A549 (cell line): ENCODE data around the gene DBF4B. TPM values are rescaled to one million over a fixed set of nuclear protein-coding genes. Genes with fewer than 3 reads are reported as not detected.
"Not testable (repeated sequence)": the region's sequence is repeated elsewhere in the genome, so short reads cannot be mapped to it uniquely, and the experiment has no call there.

Source experiments
- ATAC-seq, 2 experiments: fragments of 200-7000 bp in 1 of 2; fragments of >200 bp in 1 of 2; cut with Nextera tagmentation in 1 of 2; cut with Tn5 transposase in 1 of 2; 3 replicates each; pipeline versions ENCODE4 v1.8.0 to v1.9.1; 2018 to 2020; ENCODE audit warnings: mild to moderate bottlenecking in 1 of 2, moderate library complexity in 1 of 2
- CTCF ChIA-PET: fragments of 300-600 bp; sonication (Branson Sonifier 250); formaldehyde crosslinking; extraction: SDS; loops from one replicate; lab custom pipeline; 2021; ENCODE audit warnings: antibody characterized with exemption, inconsistent platforms; lab: Yijun Ruan, JAX
- POLR2A ChIA-PET: fragments of 350-600 bp; formaldehyde crosslinking; extraction: SDS; loops from one replicate; lab custom pipeline; 2021; ENCODE audit warnings: antibody characterized with exemption, inconsistent platforms; lab: Yijun Ruan, JAX
- DNase-seq, 2 experiments: peaks; one replicate each; pipeline versions ENCODE4 v3.0.0 to v3.0.0-alpha.2; 2011 to 2016; ENCODE audit warnings: low read depth in 1 of 2, low spot score in 1 of 2
- FAIRE-seq: peaks from 2 replicates; lab custom pipeline; 2011; peaks lifted over from hg19 to GRCh38; lab: Jason Lieb, UNC
- H3K27ac ChIP-seq, 2 experiments: fragments of >200 bp; sonication (Bioruptor Twin); formaldehyde crosslinking; 3 replicates each; pipeline ENCODE4 v1.5.1; 2016 to 2017
- H3K4me1 ChIP-seq: fragments of >200 bp; sonication (Bioruptor Twin); formaldehyde crosslinking; 3 replicates; pipeline ENCODE4 v1.6.1; 2016
- H3K4me2 ChIP-seq: fragments of >200 bp; sonication (Bioruptor Twin); formaldehyde crosslinking; 3 replicates; pipeline ENCODE4 v1.6.1; 2016
- H3K4me3 ChIP-seq: fragments of >200 bp; sonication (Bioruptor Twin); formaldehyde crosslinking; 3 replicates; pipeline ENCODE4 v1.5.1; 2016
- H3K9me3 ChIP-seq: fragments of >200 bp; sonication (Bioruptor Twin); formaldehyde crosslinking; 3 replicates; pipeline ENCODE4 v1.6.1; 2016
- CBX2 ChIP-seq: fragments of 200-600 bp; sonication (generic); IDR thresholded peaks from 2 replicates; pipeline ENCODE4 v1.6.1; 2016; ENCODE audit warnings: low read depth, mild to moderate bottlenecking, borderline replicate concordance
- CHD2 ChIP-seq: fragments of 150-350 bp; IDR thresholded peaks from 2 replicates; pipeline ENCODE4 v1.6.1; 2014; ENCODE audit warnings: low read length; ENCODE audit not compliant: partially characterized antibody
- FOXS1 ChIP-seq: fragments of 250-450 bp; sonication (Bioruptor Pico); IDR thresholded peaks from 2 replicates; pipeline ENCODE4 v1.5.0; 2020; ENCODE audit warnings: mild to moderate bottlenecking, moderate library complexity
- GATA3 ChIP-seq: IDR thresholded peaks from 2 replicates; pipeline ENCODE4 v1.6.1; 2012; ENCODE audit warnings: borderline replicate concordance
- HDAC2 ChIP-seq: fragments of 200-600 bp; sonication (generic); IDR thresholded peaks from 2 replicates; pipeline ENCODE4 v1.6.1; 2016
- HOXB5 ChIP-seq: fragments of 250-450 bp; sonication (Bioruptor Pico); IDR thresholded peaks from 2 replicates; pipeline ENCODE4 v1.5.0; 2020; ENCODE audit warnings: mild to moderate bottlenecking, moderate library complexity
- JUNB ChIP-seq: fragments of >200 bp; sonication (Bioruptor Twin); formaldehyde crosslinking; IDR thresholded peaks from 2 replicates; pipeline ENCODE4 v1.6.1; 2016
- RAD21 ChIP-seq, 2 experiments: fragments of >200 bp in 1 of 2; sonication (Bioruptor Twin) in 1 of 2; formaldehyde crosslinking in 1 of 2; IDR thresholded peaks in 1 of 2; conservative IDR thresholded peaks in 1 of 2; 2 replicates in 1 of 2; 3 replicates in 1 of 2; pipeline ENCODE4 v1.6.1; 2012 to 2018; ENCODE audit warnings: inconsistent platforms in 1 of 2
- RARB ChIP-seq: fragments of 250-450 bp; sonication (Bioruptor Pico); IDR thresholded peaks from 2 replicates; pipeline ENCODE4 v1.8.0; 2021; ENCODE audit warnings: mild to moderate bottlenecking, moderate library complexity
- RFX5 ChIP-seq: fragments of 450-650 bp; IDR thresholded peaks from 2 replicates; pipeline ENCODE4 v1.7.1; 2014; ENCODE audit warnings: antibody characterized with exemption, mild to moderate bottlenecking, moderate library complexity
- SMC3 ChIP-seq: fragments of >200 bp; sonication (Bioruptor Twin); formaldehyde crosslinking; IDR thresholded peaks from 3 replicates; pipeline ENCODE4 v1.6.1; 2018; ENCODE audit warnings: inconsistent platforms
- TFCP2L1 ChIP-seq: fragments of 250-450 bp; sonication (Bioruptor Pico); IDR thresholded peaks from 2 replicates; pipeline ENCODE4 v1.5.0; 2021; ENCODE audit warnings: mild to moderate bottlenecking
- ZC3H11A ChIP-seq: fragments of 450-650 bp; IDR thresholded peaks from 2 replicates; pipeline ENCODE4 v1.6.1; 2014; ENCODE audit warnings: antibody characterized with exemption, mild to moderate bottlenecking
- ZFP36 ChIP-seq: fragments of 450-650 bp; IDR thresholded peaks from 2 replicates; pipeline ENCODE4 v1.6.1; 2014; ENCODE audit warnings: borderline replicate concordance; ENCODE audit not compliant: partially characterized antibody
- WGBS: methylation state at CpG from one replicate; pipeline ENCODE4 v1.1.6; 2017; ENCODE audit errors: missing lambda C conversion rate; 5-methylcytosine and 5-hydroxymethylcytosine counted together
- polyA plus RNA-seq, 4 experiments: library from polyadenylated mRNA; depleted of rRNA in 3 of 4; stranded (reverse); fragments of >200 nt; fragmentation: RNase III in 1 of 4; extraction: RNeasy Plus Mini Kit Qiagen cat#74134 plus additional on column Dnase treatment in 1 of 4; gene quantifications; 2 replicates in 3 of 4; 3 replicates in 1 of 4; pipeline ENCODE4 v1.2.3, GENCODE V29; 2011 to 2017
- TF ChIP-seq, protein P1 (sequence below): fragments of >200 bp; sonication (Bioruptor Twin); formaldehyde crosslinking; IDR thresholded peaks from 3 replicates; pipeline ENCODE4 v1.6.1; 2016
- TF ChIP-seq, protein P2 (sequence below): IDR thresholded peaks from 2 replicates; pipeline ENCODE4 v1.6.1; 2012
- TF ChIP-seq, protein P3 (sequence below): IDR thresholded peaks from 2 replicates; pipeline ENCODE4 v1.6.1; 2012
- TF ChIP-seq, protein P4 (sequence below): fragments of >200 bp; sonication (Bioruptor Twin); formaldehyde crosslinking; IDR thresholded peaks from 3 replicates; pipeline ENCODE4 v1.5.1; 2016

DBF4B gene
- polyA plus RNA-seq, 2 of the 4 experiments (the other 2 are of a cell fraction) = 16.9 to 32.3 TPM

DNA sequence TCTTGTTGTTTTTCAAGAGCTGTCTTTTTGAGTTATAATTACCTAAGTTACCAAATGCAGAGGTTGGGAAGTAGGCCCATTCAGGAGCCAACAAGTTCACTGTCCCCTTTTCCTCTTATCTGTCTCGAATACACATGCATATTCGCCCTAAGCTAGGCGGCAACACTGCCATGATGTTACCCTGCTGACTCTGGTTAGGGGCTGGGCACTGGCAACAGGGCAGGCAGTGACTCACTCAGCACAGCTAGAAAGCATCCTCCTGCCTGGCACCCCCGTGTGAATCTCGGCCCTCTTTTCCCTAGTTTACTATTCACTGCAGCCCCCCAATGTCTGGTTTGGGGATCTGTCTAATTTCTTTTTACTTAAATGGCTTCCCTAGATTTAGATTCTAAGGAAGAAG is 13.8 kb downstream of the DBF4B start:
- no peaks in the 10 kb centered on the region for H3K9me3 ChIP-seq
- ChIA-PET POLR2A (no interaction called here), CTCF (interaction anchor here (0.6 to 1.8 kb wide), 3 partner anchors 15 to 113 kb away, joined by 3 to 4 read pairs (median 4); no protein-coding TSS in a partner anchor)
- 0 out of 6 replicates have a peak, but pooled peaks of 1 of the 2 experiments have one; percentile 20 for ATAC-seq
- H3K4me1 ChIP-seq = no peaks in the 10 kb centered on the region
- FAIRE-seq = no peak
- H3K27ac ChIP-seq = no peak overlapping the region
- TF ChIP-seq CBX2 (no peak), HOXB5 (CRISPR knock-in tag) (no peak), HDAC2 (no peak), JUNB (no peak), GATA3 (no peak), CHD2 (no peak), RFX5 (no peak), RARB (CRISPR knock-in tag) (no peak), FOXS1 (CRISPR knock-in tag) (no peak), ZFP36 (no peak), SMC3 (no peak)
- TF ChIP-seq, protein P1, sequence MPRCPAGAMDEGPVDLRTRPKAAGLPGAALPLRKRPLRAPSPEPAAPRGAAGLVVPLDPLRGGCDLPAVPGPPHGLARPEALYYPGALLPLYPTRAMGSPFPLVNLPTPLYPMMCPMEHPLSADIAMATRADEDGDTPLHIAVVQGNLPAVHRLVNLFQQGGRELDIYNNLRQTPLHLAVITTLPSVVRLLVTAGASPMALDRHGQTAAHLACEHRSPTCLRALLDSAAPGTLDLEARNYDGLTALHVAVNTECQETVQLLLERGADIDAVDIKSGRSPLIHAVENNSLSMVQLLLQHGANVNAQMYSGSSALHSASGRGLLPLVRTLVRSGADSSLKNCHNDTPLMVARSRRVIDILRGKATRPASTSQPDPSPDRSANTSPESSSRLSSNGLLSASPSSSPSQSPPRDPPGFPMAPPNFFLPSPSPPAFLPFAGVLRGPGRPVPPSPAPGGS = no peak
- TF ChIP-seq, protein P2, sequence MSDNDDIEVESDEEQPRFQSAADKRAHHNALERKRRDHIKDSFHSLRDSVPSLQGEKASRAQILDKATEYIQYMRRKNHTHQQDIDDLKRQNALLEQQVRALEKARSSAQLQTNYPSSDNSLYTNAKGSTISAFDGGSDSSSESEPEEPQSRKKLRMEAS = no peak
- TF ChIP-seq, protein P3, sequence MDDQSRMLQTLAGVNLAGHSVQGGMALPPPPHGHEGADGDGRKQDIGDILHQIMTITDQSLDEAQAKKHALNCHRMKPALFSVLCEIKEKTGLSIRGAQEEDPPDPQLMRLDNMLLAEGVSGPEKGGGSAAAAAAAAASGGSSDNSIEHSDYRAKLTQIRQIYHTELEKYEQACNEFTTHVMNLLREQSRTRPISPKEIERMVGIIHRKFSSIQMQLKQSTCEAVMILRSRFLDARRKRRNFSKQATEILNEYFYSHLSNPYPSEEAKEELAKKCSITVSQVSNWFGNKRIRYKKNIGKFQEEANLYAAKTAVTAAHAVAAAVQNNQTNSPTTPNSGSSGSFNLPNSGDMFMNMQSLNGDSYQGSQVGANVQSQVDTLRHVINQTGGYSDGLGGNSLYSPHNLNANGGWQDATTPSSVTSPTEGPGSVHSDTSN = no peak
- TF ChIP-seq, protein P4, sequence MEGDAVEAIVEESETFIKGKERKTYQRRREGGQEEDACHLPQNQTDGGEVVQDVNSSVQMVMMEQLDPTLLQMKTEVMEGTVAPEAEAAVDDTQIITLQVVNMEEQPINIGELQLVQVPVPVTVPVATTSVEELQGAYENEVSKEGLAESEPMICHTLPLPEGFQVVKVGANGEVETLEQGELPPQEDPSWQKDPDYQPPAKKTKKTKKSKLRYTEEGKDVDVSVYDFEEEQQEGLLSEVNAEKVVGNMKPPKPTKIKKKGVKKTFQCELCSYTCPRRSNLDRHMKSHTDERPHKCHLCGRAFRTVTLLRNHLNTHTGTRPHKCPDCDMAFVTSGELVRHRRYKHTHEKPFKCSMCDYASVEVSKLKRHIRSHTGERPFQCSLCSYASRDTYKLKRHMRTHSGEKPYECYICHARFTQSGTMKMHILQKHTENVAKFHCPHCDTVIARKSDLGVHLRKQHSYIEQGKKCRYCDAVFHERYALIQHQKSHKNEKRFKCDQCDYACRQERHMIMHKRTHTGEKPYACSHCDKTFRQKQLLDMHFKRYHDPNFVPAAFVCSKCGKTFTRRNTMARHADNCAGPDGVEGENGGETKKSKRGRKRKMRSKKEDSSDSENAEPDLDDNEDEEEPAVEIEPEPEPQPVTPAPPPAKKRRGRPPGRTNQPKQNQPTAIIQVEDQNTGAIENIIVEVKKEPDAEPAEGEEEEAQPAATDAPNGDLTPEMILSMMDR = no peak
- no peak overlapping the region for H3K4me3 ChIP-seq
- 60% methylated on average over 5 of the region's 5 CpGs for WGBS
- DNase-seq = no peak
- no peak overlapping the region for H3K4me2 ChIP-seq

DNA sequence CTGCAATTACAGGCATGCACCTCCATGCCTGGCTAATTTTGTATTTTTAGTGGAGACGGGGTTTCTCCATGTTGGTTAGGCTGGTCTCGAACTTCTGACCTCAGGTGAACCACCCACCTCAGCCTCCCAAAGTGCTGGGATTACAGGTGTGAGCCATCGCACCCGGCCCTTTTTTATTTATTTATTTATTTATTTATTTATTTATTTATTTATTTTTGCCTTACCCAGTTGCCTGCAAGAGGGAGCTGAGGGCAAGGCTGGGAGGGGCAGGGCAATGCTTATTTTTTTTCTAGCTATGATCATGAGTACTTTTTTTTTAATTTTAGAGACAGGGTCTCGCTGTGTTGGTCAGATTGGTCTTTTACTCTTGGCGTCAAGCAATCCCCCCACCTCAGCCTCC is 17.7 kb downstream of the DBF4B start:
- 89% methylated on average over 6 of the region's 6 CpGs for WGBS
- H3K4me1 ChIP-seq, H3K27ac ChIP-seq, H3K4me3 ChIP-seq, H3K4me2 ChIP-seq, POLR2A ChIA-PET, ATAC-seq, DNase-seq, FAIRE-seq, H3K9me3 ChIP-seq: not testable (repeated sequence)
- CTCF ChIA-PET = interaction anchor here (1.8 kb wide), 1 partner anchor 9 kb away, joined by 5 read pairs; no protein-coding TSS in a partner anchor
- TF ChIP-seq ZC3H11A = peak; percentile 72

DNA sequence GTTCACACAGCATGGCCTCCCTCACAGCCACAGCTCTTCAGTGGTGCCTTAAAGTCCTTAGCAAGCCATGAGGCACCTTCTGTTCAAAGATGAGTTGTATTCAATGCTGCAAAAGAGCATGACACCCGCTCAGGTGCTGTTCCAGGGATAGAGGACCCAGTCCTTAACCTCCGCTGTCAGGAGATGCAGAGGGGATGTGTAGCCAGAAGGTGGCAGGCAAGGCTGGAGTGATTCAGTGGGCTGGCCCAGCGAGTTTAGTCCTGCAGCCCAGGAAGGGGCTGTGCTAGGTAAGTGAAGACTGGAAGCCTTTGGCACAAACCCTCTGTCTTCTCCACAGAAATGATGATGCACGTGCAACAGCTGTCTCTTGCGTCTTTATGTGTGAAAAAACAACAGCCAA is 25.3 kb downstream of the DBF4B start:
- WGBS = 77% methylated on average over 5 of the region's 5 CpGs
- Histone ChIP-seq H3K4me1 (no peaks in the 10 kb centered on the region), H3K9me3 (no peaks in the 10 kb centered on the region), H3K4me2 (no peak overlapping the region), H3K4me3 (no peak overlapping the region), H3K27ac (no peak overlapping the region)
- POLR2A ChIA-PET = no interaction called here
- no peak for TF ChIP-seq TFCP2L1
- TF ChIP-seq RAD21 (conservative IDR thresholded peaks at IDR 0.05 in 1 of 2, IDR thresholded peaks at IDR 0.05 in 1 of 2) = peak; percentile 26 to 58; a peak in 2 of 5 replicates
- TF ChIP-seq, protein P4 = peak; percentile 31
- TF ChIP-seq, protein P2 = no peak
- TF ChIP-seq HDAC2 = no peak
- peak; percentile 88 to 91; a peak in 5 of 6 replicates for ATAC-seq
- CTCF ChIA-PET = interaction anchor here (0.7 to 2.5 kb wide), 12 partner anchors 9 to 334 kb away, joined by 3 to 17 read pairs (median 4); no protein-coding TSS in a partner anchor
- peak; percentile 28 for FAIRE-seq
- DNase-seq = peak; percentile 45 to 57
